Hepatocyte (in vitro differentiated cells): ENCODE data around the gene RAI1.

ENCODE experiments used
- EZH2 ChIP-seq: fragments of 200-600 bp; sonication (generic); IDR thresholded peaks from 2 replicates; pipeline ENCODE4 v1.6.1; 2016; ENCODE audit warnings: antibody characterized with exemption, mild to moderate bottlenecking, borderline replicate concordance
- EZH2phosphoT487 ChIP-seq: fragments of 200-600 bp; sonication (generic); IDR thresholded peaks from one replicate; pipeline ENCODE4 v1.6.1; 2018; ENCODE audit warnings: antibody characterized with exemption, mild to moderate bottlenecking, low read depth, moderate library complexity; ENCODE audit not compliant: unreplicated experiment, severe bottlenecking
- TF ChIP-seq, protein P1 (sequence below): fragments of 200-600 bp; sonication (generic); IDR thresholded peaks from 2 replicates; pipeline ENCODE4 v1.5.1; 2016; ENCODE audit warnings: antibody characterized with exemption, mild to moderate bottlenecking; ENCODE audit not compliant: poor library complexity

GRCh38 chr17:17771498-17772201 lies 90.4 kb downstream of the RAI1 start:
- no peak for TF ChIP-seq EZH2phosphoT487
- TF ChIP-seq, protein P1, sequence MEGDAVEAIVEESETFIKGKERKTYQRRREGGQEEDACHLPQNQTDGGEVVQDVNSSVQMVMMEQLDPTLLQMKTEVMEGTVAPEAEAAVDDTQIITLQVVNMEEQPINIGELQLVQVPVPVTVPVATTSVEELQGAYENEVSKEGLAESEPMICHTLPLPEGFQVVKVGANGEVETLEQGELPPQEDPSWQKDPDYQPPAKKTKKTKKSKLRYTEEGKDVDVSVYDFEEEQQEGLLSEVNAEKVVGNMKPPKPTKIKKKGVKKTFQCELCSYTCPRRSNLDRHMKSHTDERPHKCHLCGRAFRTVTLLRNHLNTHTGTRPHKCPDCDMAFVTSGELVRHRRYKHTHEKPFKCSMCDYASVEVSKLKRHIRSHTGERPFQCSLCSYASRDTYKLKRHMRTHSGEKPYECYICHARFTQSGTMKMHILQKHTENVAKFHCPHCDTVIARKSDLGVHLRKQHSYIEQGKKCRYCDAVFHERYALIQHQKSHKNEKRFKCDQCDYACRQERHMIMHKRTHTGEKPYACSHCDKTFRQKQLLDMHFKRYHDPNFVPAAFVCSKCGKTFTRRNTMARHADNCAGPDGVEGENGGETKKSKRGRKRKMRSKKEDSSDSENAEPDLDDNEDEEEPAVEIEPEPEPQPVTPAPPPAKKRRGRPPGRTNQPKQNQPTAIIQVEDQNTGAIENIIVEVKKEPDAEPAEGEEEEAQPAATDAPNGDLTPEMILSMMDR: no peak
- no peak for TF ChIP-seq EZH2
